NCI-H748 treated with DMSO at 0.1 percent for 48 hours (cell line): ENCODE data around the gene HOXD11.
A peak's percentile ranks its signal among the peaks of the same experiment; 100 is the strongest.

Source experiments
- DNase-seq: peaks from one replicate; lab custom pipeline; 2025; lab: John Stamatoyannopoulos, UW

The HOXD11 gene

DNA sequence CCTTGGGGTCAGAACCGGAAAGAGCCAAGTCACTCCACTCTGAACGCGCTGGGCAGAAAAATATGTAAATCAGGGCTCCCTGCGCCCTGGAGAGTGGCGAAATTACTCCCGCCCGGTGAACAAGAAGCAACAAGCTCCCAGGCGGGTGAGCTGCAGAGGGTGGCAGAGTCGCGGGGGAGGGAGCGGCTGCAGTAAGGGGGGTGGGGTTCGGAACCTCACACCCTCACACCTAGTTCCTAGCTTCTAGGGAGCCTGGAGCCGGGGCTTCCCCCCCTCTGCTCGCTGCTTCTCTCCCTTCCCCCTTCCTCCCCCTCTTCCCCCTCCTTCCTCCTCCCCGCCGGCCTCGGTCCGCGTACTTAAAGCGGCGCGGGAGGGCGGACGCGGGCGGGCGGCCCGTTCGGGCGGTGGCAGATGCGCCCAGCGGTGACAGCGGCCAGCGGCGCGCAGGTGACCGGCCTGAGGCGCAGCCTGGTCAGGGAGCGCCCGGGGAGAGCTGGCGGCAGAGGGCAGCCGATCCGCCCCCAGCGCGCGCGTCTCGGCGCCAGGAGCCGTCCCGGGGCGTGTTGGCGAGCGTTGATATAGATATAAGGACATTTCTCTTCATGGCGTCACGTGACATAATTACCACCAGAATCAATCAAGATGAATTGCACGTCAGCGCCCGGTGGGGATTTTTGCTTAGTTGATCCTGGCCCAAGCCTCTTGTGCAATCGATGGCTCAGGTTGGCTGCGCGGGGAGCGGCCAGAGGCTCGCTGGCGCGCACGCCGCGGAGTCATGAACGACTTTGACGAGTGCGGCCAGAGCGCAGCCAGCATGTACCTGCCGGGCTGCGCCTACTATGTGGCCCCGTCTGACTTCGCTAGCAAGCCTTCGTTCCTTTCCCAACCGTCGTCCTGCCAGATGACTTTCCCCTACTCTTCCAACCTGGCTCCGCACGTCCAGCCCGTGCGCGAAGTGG, at the start of gene HOXD11:
HOXD11 (plus strand) TSS at position 700 of the 959 bp plus-strand sequence; CDS start at position 776, 76 bp downstream.
- peak; percentile 78 for DNase-seq

DNA sequence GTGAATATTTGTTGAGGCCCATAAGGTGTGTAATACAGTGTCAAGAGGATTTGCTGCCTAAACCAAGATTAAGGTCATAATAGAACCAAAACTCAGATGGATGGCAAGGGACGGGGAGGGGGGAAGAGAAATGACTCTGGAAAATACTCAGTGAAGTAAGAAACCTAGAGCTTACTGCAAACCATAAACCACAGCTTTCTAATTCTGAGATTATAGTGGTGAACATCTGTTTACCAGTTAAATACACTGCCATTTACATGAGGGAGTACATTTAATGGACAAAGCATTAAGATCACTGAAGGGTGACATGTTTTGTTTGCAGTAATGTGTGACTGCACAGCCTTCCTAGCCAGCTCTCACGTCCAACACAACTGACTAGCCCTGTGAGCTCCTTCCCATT, 43.1 kb upstream of the HOXD11 start:
- peak; percentile 85 for DNase-seq

DNA sequence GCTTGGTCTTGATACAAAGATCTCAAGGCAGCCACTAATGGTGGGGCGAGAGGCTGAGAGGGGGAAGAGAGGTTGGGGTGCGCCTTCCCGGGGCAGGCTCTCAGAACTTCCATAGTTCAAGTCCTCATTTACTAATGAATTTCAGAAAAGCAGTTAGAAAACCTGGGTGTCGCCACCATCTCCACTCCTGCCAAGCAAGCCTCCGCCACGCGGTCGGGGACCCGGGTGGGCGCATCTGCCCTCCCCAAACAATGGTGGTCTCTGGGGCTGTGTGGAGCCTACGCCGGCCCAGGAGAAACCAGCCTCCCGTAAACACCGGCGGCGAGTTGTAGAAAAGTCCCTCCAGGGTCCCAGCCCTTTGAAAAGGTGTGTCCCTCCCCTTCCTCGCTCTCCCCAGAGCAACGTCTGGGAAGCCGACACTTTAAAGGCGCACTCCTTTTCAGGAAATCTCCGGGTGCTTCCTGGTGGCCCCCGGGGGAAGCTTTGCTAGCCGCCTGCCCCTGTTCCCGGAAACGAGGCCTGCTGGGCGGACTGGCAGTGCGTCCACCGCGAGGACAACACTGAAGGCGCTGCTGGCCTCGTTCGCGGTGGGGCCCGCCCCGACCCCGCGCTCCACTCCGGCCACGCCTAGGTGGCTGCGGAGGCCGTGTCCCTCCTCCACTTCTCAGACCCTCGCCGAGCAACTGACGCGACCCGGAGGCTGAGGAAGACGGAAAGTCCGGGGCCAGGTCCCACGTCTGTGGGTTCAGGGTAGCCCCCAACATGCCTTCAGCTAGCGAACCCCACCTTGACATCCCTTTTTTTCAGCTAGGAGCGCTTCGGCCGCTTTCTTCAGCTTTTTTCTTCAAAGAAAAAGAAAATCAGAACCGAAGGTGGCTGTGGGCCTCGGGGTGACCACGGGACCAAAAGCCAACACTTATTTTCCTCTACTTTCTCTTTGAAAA, 40.2 kb upstream of the HOXD11 start:
- no peak for DNase-seq

DNA sequence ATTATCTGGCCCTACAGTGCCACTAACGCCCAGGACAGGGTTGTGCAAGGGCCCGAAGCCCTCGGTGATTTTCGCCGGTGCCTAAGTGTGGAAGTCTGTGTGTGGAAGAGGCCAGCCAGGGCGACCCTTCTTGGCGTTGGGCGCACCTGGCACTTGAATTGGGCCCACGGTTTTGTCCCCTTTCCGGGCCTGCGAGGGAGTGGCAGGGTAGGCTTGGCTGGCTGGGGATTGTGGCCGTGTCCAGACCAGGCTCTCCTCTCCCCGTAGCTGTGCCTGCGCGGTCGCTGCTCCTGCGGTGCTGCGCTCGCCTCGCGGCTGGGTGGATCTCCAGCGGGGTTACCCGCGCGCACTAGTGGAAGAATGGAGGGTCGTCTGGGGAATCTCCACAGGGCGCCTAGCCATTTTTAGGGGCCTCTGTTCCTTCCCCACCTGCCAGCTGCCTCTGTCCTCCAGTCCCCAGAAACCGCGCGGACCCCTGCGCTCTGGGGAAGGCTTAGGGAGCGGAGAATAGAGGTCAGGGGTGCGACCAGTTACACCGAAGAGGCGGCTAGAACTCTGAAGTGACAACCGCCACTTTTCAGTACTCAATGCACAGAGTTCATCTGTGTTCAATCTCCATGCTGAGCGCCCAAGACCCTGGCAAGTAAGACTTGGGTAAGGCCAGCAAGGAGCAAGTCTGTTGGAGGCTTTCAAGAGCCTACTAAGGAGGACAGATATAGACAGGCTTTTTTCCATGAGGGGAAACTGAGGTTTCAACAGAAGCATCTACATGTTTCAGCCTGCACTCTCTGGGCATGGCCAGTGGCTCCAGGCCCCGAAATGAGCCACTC, 39.3 kb upstream of the HOXD11 start:
- DNase-seq, result no peak

DNA sequence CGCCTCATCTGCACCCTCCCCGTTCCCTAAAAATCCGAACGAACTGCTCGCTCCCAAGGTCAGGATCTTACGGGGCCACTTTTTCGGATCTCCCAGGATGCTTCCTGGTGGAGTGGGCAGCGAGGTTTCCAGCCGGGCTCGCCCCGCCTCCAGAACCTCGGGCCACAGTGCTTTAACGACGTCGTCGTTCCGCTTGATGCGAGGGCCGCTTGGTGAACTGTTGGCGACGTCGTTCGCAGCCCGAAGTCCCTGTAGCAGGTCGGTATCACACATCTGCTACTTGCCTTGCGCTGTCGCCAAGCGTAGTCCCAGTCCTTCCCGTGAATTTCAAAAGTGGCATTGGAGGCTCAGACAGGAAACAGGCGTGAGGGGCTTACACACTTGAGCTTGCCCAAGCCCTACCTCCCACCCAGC, 38.7 kb upstream of the HOXD11 start:
- DNase-seq, result no peak

DNA sequence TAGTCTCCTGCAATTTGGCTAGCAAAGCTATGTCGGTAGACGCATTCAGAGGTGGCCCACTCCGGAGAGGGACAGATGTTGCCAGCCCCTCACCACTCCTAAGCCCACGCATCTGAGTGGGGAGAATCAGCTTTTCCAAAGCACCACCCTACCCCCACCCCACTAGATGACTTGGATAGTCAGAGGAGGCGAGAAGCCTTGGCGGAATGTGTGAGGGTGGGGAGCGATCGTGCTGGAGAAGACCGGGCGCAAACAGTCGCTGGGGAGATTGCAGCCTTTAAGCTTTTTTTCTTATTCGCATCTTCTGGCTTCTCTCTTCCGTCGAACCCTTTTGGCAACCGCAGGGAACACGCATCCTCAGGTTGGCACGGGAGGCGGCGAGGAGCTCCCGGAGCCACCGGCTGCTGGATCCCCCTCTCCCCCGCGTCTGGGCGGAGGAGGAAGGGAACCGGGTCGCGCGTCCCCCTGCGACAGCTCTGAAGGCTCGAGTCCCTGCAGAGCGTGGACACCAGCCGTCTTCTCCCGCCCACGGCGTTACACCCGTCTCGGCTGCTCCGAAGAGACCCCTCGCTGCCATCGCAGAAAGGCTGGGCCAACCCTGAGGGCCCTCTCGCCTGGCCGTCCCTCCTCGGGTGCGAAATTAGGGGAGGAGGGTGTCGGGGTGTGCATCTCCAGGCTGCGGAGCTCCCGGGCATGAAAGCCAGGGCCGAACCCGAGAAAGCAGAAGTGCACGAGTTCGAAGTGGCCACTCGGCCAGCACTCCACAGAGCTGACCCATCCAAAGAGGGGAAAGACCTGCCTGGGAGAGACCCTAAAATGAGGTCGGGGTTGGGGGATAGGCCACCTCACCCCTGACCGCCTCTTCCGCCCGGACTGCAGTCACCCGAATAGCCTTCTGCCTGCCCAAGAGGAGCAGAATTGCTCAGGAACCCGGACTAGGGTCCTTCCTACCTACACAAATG, 35.5 kb upstream of the HOXD11 start:
- no peak for DNase-seq

DNA sequence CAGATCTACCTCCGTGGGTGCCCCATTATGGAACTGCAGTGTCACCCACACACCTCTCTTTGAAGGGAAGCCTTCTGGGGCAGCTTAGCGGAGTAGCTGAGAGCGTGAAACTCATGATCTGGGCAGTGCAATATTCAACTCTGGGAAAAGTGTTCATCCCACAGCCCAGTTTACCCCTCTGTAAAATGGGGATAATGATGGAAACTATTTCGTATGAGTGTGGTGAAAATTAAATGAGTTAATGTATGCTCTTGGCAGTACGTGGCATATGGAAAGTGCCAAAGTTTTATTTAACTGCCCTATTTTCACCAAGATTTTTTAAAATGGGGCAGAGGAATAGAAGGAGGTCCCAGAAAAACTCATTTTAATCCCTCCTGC, 34.8 kb upstream of the HOXD11 start:
- no peak for DNase-seq

DNA sequence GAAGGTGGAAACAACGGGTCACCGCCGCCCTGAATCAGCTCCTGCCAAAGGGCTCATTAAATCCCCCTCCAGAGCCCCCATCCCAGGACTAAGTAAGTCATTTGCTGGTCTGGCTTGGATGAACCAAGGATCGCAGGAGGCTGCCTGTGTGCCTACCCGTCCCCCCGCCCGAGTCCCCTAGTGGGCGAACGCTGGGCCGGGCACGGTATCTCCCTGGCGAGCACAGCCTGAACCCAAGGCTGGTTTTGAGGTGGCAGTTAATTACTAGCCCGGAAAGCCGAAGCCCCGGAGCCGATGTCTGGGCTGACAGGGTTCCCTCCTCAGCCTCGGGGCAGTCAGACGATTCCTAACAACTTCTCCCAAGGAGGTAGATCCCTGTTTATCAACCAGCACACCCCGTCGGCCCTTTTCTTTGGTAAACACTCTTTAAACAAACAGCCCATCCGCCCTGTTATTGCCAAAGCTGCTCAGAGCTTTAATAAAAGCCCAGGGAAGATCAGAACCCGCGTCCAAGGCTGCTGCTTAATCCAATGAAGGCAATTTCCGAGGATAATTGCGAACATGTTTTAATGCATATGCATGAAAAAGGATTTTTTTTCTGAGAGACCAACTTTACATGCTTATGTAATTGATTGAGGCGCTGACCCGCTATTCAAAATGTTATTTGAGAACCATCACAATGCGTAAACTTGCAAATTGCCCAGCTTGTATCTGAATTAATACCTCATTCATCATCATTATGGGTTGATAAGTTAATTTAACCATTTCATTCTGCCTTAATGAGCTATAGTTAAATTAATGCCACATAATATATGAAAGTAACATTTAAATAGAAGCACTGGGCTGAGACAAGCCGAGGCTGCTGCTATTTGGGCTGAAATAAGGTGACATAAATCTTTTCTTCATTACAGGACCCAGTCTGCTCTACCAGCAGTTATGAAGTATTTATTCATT, 33.9 kb upstream of the HOXD11 start:
- DNase-seq, result no peak

DNA sequence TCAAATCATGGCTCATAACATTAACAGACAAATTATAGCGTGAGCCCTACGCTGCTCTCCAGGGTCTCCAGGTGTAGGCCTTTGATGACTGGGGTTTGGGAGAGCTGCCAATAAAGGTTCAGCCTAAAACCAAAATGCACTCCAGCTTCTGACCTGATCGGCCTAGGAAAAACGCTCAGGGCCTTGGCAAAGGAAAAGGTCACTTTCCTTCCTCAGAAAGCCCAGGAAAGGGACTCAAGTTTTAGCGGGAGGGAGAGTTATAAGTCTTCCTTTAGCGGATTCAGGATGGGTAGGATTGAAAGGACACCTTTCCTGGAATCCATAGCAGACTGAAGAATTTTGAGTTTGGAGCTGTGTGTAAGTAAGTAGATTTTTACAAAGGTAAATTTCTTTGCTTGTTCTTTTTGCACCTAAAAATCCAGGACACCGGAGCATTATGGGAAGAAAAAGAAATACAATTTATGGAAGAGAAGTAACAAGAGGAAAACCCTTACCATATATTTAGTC, 32.1 kb upstream of the HOXD11 start:
- DNase-seq, result no peak

DNA sequence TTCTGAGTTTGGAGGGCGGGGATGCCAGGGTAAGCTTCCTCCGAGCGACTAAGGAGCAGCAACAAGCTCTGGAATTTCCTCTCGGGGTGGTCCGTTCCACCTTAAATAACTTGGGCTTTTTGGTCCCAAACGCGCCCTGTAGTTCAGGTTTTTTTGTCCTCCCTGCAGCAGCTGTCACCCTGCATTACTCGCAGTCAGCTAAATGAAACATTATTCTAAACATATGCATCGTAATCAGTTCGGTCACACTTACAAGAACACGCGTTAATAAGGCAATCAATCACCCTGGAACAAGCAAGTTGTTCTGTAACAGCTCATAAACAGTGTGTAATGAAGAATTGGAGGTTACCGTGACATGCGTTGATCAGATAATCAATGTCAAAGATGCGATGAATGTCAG, 31.6 kb upstream of the HOXD11 start:
- no peak for DNase-seq

DNA sequence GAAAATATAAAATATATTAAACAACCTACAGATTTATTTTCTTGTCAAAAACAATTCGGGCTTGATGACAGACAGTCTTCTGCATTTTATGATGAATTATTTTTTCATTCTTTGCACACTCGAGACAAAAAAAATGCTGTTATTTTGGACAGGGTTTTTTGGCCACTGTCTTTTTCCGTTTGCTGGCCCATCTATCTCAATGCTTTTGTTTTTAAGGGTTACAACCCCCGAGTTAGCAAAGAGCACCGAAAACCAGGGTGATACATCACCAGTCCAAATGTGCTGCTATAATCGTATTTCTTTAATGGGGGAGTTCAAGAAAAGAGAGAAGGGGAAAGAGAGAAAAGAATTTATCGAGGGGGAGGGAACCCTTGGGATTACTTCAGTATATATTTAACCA, 31.0 kb upstream of the HOXD11 start:
- no peak for DNase-seq

DNA sequence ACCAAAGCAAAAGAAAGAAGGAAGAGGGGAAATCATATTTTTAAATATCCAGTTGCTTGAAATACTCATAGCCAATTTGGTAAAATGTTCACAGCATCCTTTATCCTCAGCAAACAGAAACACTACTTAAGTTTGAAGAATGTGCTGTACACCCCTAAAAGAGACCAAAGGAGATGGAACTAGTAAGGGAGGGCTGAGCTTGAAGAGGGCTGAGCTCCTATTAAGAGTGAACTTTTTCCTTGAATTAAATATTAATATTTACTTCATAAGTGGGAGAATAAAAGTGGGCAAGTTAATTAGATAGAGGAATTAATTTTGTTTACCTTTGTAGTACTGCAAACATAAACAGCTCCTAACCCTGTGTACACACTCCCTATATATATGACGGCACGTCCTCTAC, 30.3 kb upstream of the HOXD11 start:
- DNase-seq, result no peak

DNA sequence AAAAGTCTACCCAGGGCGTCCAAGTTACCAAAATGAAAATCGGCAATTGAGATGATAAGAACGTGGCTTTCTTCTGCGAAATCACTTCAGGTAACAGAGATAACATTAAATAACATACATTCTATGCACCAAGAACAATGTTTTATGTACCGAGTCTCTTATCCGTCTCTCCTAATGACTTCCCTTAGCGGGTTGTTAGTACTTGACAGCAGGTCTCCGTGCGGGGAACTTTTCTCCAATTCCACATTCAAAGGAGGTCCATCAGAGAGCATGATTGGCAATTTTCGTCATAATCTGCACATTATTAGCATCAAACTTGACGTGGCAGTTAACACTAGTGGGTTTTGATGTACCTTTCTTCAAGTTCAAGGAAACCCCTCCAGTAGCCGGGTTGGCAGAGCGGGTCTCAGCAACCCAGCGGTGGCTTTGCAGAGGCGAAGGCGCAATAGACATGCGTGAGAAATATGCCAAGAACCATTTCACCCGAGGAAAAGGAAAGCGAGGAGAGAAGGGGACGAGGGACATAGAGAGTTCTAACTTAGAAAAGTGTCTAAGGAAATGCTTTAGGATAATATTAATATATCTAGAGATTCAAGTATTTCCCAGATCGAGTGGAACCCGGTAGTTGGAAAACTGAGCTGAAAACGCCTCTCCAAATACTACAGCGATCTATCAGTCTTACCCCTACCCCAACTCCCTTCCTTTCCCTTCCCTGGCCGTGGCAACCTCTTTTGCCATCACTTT, 28.4 kb upstream of the HOXD11 start:
- DNase-seq, result peak; percentile 50

DNA sequence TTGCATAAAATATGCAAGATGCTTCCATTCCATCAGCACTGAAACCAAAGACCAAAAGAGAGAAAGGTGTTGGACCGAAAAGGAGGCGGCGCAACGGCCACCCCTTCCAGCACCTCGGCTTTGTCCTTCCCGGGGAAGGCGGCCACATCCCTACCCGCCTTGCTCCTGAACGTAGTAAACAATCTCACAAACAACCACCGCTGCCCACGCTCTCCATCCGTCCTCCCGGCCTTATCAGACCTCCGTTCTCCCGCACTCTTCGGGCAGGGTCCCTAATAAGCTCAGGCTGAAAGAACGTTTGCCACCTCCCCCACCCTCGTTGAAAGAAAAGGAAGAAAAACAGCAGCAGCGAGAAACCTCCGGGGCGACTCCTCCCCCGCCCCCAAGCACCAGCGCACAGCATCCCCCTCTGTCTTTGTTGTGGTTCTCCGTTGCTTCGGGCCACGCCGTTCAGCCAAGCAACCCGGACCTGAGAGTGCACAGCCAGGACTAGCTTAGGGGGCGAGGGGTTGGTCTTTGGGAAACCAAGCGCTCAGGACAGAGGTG, 27.7 kb upstream of the HOXD11 start:
- DNase-seq, result peak; percentile 78

DNA sequence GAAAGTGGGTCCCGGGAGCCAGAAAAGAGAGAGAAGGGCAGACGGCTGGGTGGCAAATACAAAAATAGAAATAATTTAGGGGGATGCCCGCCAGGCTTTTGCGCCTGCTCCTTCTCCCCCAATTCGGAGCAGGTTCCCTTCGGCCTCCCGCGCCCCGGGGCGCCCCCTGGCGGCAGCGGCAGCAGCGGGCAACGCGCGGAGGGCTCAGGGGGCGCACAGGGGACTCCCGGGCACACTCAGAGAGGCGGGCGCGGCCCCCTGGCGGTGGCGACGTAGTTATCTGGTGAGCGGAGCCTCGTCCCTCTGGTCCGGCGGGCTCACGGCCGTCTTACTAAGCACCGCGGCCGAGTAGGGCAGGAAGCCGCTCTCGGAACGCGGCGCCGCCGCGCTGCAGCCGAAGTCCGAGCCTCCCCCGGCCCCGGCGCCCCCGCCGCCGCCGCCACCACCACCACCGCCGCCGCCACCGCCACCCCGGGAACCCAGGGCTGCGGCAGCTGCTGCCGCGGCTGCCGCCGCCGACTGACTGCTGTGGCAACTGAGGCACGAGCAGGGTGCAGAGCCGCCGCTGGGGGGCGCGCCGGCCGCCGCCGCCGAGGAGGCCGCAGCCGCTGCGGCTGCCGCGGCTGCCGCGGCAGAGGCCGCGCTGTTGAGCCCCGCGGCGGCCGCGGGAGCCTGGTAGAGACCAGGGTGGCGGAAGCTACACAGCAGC, 27.1 kb upstream of the HOXD11 start:
- DNase-seq, result peak; percentile 85

DNA sequence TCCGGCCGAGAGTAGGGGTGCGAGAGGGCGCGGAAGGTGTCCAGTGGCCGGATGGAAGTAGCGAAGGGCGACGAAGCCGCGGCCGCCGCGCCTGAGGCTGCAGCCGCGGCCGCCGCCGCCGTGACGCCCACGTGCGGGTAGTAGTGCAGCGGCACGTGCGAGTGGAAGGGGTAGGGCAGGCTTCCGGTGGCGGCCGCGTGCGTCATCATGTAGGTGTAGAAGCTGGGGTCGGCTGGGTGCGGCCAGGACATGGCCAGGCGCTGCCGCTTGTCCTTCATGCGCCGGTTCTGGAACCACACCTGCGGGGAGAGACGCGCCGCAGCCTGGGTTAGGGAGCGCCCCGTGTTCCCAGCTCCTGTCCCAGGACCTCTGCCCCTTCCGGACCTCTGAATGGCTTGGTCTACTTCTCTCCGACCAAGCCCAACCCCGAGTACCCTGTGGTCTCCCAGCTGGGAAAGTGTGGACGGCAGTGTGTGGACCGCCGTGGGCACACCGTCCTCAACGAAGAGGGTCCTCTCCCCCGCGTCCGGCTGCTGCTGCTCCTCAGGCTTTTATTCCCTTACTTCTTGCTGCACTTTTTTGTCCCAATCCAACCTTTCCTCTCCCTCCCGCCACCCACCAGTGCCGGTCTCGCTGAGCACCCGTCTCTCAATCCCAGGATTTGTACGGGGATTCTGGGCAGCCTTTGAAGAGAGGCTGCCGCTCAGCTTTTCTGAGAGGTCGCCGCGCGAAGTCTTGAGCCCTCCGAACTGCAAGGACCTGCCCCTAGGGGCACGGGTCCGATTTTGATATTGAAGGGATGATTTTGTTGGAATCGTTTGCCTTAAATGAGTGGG, 26.3 kb upstream of the HOXD11 start:
- no peak for DNase-seq

DNA sequence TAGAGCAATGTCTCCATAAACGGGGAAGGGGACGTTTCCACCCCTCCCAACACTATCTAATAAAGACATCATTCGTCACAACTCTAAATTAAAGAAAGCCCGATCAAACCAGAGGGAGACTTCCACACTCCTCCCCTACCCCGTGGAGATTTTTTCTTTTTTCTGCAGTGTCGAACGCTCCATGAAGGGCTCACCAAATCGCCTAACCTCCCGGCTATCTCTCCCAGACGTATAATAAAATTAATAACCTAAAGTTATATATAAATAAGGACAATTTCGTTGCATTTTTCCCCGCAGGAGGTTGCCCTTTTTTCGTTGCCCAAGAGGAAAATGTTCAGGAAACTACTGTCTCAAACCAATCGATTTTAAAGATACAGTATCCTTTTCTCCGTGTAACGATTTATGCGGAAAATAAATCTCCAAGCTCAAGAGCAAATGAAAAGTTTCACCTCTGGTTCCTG, 25.7 kb upstream of the HOXD11 start:
- no peak for DNase-seq
